H1 (cell line): ENCODE results near the gene GFRA4. TPM values are rescaled to one million over a fixed set of nuclear protein-coding genes. Genes with fewer than 3 reads are reported as not detected.
A peak's percentile ranks its signal among the peaks of the same experiment; 100 is the strongest.

Experiments
- GABPA ChIP-seq: IDR thresholded peaks from 2 replicates; pipeline ENCODE4 v1.6.1; 2011; ENCODE audit warnings: mild to moderate bottlenecking, low read length, moderate library complexity, borderline replicate concordance; ENCODE audit not compliant: insufficient read depth
- GTF2F1 ChIP-seq: IDR thresholded peaks from 2 replicates; pipeline ENCODE4 v1.6.1; 2012; ENCODE audit warnings: low read depth, low read length, improper control_type of control experiment, borderline replicate concordance
- RAD21 ChIP-seq, 2 experiments: IDR thresholded peaks in 1 of 2; conservative IDR thresholded peaks in 1 of 2; 2 replicates each; pipeline ENCODE4 v1.6.1; 2011; ENCODE audit warnings: low read depth in 2 of 2, low read length in 2 of 2, improper control_type of control experiment in 1 of 2, inconsistent platforms in 1 of 2, mild to moderate bottlenecking in 1 of 2, moderate library complexity in 1 of 2
- RFX5 ChIP-seq: IDR thresholded peaks from 2 replicates; pipeline ENCODE4 v1.6.1; 2011; ENCODE audit warnings: low read depth, low read length, improper control_type of control experiment, borderline replicate concordance
- SIN3A ChIP-seq, 2 experiments: IDR thresholded peaks in 1 of 2; conservative IDR thresholded peaks in 1 of 2; 2 replicates each; pipeline ENCODE4 v1.6.1; 2011 to 2012; ENCODE audit warnings: low read length in 2 of 2, improper control_type of control experiment in 1 of 2, low read depth in 1 of 2, mild to moderate bottlenecking in 1 of 2
- ZNF274 ChIP-seq: IDR thresholded peaks from 2 replicates; pipeline ENCODE4 v1.7.0; 2012; ENCODE audit warnings: low read length, borderline replicate concordance; ENCODE audit errors: extremely low read depth
- polyA plus RNA-seq, 7 experiments: library from polyadenylated mRNA; depleted of rRNA in 3 of 7; stranded (reverse) in 5 of 7; unstranded in 2 of 7; fragments of >200 nt in 5 of 7; fragments of 200-250 nt in 2 of 7; gene quantifications; 1 replicate in 5 of 7; 2 replicates in 1 of 7; 4 replicates in 1 of 7; pipeline versions ENCODE4 v1.2.1 to v1.2.3, GENCODE V29; 2011 to 2013; ENCODE audit warnings: missing spikeins in 2 of 7, mixed read lengths in 2 of 7
- total RNA-seq: library from RNA; stranded (reverse); fragmentation: NEBNext Ultra II Directional; extraction: Animal tissue kit (Norgen Biotek cat#: 25700); gene quantifications from 2 replicates; pipeline ENCODE4 v1.2.1, GENCODE V29; 2021
- TF ChIP-seq, protein P1 (sequence below): fragments of 300-600 bp; sonication (generic); IDR thresholded peaks from 2 replicates; pipeline ENCODE4 v1.7.1; 2012; ENCODE audit warnings: low read length, moderate library complexity, mild to moderate bottlenecking, inconsistent platforms; ENCODE audit not compliant: insufficient replicate concordance
- TF ChIP-seq, protein P2 (sequence below): IDR thresholded peaks from 2 replicates; pipeline ENCODE4 v1.6.1; 2011; ENCODE audit warnings: low read depth, mild to moderate bottlenecking, low read length; ENCODE audit not compliant: insufficient read depth

Gene GFRA4
- total and polyA plus RNA-seq, 2 of the 8 experiments (the other 6 are each of a cell fraction or from before 2014, with no cell fraction given), result 0.05 TPM; not detected in 1

DNA sequence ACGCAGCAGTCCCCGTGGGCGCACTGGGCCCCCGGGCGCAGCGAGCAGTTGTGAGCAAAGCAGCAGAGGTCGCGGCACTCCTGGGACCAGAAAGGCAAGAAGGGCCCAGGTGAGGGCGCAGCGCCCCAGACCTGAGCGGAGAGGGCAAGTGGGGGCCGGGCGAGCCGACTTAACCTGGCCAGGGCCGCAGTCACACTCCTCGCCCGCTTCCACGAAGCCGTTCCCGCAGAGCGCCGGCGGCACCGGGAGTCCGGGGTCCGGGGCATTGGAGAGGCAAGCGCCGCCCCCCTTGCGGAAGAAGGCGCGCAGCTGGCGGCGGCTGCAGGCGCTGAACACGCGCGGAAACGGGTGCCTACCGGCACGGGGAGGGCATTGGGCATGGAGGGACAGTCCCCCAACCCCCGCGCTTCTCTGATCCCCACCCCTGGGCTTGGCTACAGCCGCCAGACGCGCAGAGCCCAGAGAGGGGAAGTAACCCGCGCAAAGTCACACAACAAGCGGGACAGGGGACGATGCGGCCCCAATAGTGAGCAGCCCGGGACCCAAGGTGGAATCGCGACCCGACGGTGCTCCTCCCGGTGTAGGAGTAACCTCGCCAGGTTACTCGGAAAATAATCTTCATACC lies 9.5 kb upstream of the GFRA4 start (continued):
- TF ChIP-seq, protein P1, sequence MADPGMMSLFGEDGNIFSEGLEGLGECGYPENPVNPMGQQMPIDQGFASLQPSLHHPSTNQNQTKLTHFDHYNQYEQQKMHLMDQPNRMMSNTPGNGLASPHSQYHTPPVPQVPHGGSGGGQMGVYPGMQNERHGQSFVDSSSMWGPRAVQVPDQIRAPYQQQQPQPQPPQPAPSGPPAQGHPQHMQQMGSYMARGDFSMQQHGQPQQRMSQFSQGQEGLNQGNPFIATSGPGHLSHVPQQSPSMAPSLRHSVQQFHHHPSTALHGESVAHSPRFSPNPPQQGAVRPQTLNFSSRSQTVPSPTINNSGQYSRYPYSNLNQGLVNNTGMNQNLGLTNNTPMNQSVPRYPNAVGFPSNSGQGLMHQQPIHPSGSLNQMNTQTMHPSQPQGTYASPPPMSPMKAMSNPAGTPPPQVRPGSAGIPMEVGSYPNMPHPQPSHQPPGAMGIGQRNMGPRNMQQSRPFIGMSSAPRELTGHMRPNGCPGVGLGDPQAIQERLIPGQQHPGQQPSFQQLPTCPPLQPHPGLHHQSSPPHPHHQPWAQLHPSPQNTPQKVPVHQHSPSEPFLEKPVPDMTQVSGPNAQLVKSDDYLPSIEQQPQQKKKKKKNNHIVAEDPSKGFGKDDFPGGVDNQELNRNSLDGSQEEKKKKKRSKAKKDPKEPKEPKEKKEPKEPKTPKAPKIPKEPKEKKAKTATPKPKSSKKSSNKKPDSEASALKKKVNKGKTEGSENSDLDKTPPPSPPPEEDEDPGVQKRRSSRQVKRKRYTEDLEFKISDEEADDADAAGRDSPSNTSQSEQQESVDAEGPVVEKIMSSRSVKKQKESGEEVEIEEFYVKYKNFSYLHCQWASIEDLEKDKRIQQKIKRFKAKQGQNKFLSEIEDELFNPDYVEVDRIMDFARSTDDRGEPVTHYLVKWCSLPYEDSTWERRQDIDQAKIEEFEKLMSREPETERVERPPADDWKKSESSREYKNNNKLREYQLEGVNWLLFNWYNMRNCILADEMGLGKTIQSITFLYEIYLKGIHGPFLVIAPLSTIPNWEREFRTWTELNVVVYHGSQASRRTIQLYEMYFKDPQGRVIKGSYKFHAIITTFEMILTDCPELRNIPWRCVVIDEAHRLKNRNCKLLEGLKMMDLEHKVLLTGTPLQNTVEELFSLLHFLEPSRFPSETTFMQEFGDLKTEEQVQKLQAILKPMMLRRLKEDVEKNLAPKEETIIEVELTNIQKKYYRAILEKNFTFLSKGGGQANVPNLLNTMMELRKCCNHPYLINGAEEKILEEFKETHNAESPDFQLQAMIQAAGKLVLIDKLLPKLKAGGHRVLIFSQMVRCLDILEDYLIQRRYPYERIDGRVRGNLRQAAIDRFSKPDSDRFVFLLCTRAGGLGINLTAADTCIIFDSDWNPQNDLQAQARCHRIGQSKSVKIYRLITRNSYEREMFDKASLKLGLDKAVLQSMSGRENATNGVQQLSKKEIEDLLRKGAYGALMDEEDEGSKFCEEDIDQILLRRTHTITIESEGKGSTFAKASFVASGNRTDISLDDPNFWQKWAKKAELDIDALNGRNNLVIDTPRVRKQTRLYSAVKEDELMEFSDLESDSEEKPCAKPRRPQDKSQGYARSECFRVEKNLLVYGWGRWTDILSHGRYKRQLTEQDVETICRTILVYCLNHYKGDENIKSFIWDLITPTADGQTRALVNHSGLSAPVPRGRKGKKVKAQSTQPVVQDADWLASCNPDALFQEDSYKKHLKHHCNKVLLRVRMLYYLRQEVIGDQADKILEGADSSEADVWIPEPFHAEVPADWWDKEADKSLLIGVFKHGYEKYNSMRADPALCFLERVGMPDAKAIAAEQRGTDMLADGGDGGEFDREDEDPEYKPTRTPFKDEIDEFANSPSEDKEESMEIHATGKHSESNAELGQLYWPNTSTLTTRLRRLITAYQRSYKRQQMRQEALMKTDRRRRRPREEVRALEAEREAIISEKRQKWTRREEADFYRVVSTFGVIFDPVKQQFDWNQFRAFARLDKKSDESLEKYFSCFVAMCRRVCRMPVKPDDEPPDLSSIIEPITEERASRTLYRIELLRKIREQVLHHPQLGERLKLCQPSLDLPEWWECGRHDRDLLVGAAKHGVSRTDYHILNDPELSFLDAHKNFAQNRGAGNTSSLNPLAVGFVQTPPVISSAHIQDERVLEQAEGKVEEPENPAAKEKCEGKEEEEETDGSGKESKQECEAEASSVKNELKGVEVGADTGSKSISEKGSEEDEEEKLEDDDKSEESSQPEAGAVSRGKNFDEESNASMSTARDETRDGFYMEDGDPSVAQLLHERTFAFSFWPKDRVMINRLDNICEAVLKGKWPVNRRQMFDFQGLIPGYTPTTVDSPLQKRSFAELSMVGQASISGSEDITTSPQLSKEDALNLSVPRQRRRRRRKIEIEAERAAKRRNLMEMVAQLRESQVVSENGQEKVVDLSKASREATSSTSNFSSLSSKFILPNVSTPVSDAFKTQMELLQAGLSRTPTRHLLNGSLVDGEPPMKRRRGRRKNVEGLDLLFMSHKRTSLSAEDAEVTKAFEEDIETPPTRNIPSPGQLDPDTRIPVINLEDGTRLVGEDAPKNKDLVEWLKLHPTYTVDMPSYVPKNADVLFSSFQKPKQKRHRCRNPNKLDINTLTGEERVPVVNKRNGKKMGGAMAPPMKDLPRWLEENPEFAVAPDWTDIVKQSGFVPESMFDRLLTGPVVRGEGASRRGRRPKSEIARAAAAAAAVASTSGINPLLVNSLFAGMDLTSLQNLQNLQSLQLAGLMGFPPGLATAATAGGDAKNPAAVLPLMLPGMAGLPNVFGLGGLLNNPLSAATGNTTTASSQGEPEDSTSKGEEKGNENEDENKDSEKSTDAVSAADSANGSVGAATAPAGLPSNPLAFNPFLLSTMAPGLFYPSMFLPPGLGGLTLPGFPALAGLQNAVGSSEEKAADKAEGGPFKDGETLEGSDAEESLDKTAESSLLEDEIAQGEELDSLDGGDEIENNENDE, result no peak
- TF ChIP-seq RFX5, result no peak
- peak in 1 of 2 experiments; percentile 12; a peak in 1 of 4 replicates for TF ChIP-seq RAD21 (IDR thresholded peaks at IDR 0.05 in 1 of 2, conservative IDR thresholded peaks at IDR 0.05 in 1 of 2; ENCODE audit: low read depth in 2 of 2, low read length in 2 of 2)
- 0 out of 4 replicates have a peak, but pooled peaks of 1 of the 2 experiments have one; percentile 26 for TF ChIP-seq SIN3A (conservative IDR thresholded peaks at IDR 0.05 in 1 of 2, IDR thresholded peaks at IDR 0.05 in 1 of 2; ENCODE audit: low read depth in 1 of 2, low read length in 2 of 2)
- no peak for TF ChIP-seq ZNF274
- TF ChIP-seq, protein P2, sequence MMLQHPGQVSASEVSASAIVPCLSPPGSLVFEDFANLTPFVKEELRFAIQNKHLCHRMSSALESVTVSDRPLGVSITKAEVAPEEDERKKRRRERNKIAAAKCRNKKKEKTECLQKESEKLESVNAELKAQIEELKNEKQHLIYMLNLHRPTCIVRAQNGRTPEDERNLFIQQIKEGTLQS, result no peak
- no peak for TF ChIP-seq GTF2F1
- TF ChIP-seq GABPA, result no peak
